Stimulated activated naive CD8-positive, alpha-beta T cell treated with anti-CD3 and anti-CD28 coated beads, Interleukin-15, Interleukin-2, amounts not matched to agents 100 U/mL and 50 U/mL, for 24 hours (primary cell): ENCODE results near the gene YES1.
"Not testable (repeated sequence)": the region's sequence is repeated elsewhere in the genome, so short reads cannot be mapped to it uniquely, and the experiment has no call there.

ENCODE experiments used
- ATAC-seq: fragments of 150-1000 bp; cut with Tn5 transposase; one replicate; pipeline ENCODE4 v1.10.0; 2021
- DNase-seq: peaks from one replicate; pipeline ENCODE4 v3.0.0; 2021

Gene YES1

GRCh38 chr18:683531-683930 is 128.5 kb downstream of the YES1 start:
- DNase-seq (no peak), ATAC-seq (no peak)

- no peak for DNase-seq
- ATAC-seq: no peak
Measured at GRCh38 chr18:682833-683232, 129.2 kb downstream of the YES1 start.

GRCh38 chr18:682416-682815 is 129.6 kb downstream of the YES1 start:
- DNase-seq, ATAC-seq: not testable (repeated sequence)

GRCh38 chr18:681985-682384 is 130.1 kb downstream of the YES1 start:
- ATAC-seq (peak; percentile 94), DNase-seq (peak; percentile 38)

GRCh38 chr18:680392-680791 is 131.7 kb downstream of the YES1 start:
- DNase-seq: no peak
- no peak for ATAC-seq

GRCh38 chr18:679516-679915 is 132.5 kb downstream of the YES1 start:
- ATAC-seq (no peak), DNase-seq (no peak)

GRCh38 chr18:678482-679182 is 133.4 kb downstream of the YES1 start:
- no peak for ATAC-seq

GRCh38 chr18:677951-678381 is 134.1 kb downstream of the YES1 start:
- DNase-seq (no peak), ATAC-seq (no peak)

More at GRCh38 chr18:678482-679182, 133.4 kb downstream of the YES1 start:
- DNase-seq: no peak

- ATAC-seq: no peak
- DNase-seq: no peak
Measured at GRCh38 chr18:677145-677544, 134.9 kb downstream of the YES1 start.

GRCh38 chr18:676736-677135 is 135.3 kb downstream of the YES1 start:
- DNase-seq: no peak
- ATAC-seq: no peak

GRCh38 chr18:676069-676468 is 136.0 kb downstream of the YES1 start:
- no peak for DNase-seq
- no peak for ATAC-seq

GRCh38 chr18:675307-675706 is 136.7 kb downstream of the YES1 start:
- no peak for ATAC-seq
- DNase-seq: no peak

GRCh38 chr18:673769-674168 is 138.3 kb downstream of the YES1 start:
- DNase-seq (no peak), ATAC-seq (no peak)

- DNase-seq (no peak), ATAC-seq (no peak)
Measured at GRCh38 chr18:673317-673716, 138.7 kb downstream of the YES1 start.
